Stimulated activated effector memory CD8-positive, alpha-beta T cell treated with anti-CD3 and anti-CD28 coated beads, Interleukin-12 subunit alpha, Interleukin-12 subunit beta, amount 100 ng/mL, for 72 hours (primary cell): Measurements from ENCODE around the gene NBAS.
A peak's percentile ranks its signal among the peaks of the same experiment; 100 is the strongest.

Experiments
- ATAC-seq: fragments of 150-1000 bp; cut with Tn5 transposase; 2 replicates; pipeline ENCODE4 v1.10.0; 2021
- DNase-seq, 2 donors: peaks; one replicate each; pipeline ENCODE4 v3.0.0; 2021 to 2022; ENCODE audit warnings: low spot score in 2 of 2
- H3K27ac Mint-ChIP-seq: one replicate; pipeline ENCODE4 v1.8.0; 2022; ENCODE audit warnings: mild to moderate bottlenecking, mixed read lengths
- H3K36me3 Mint-ChIP-seq: one replicate; pipeline ENCODE4 v1.8.0; 2022; ENCODE audit warnings: mild to moderate bottlenecking, mixed read lengths
- H3K4me1 Mint-ChIP-seq: one replicate; pipeline ENCODE4 v1.8.0; 2022; ENCODE audit warnings: mixed read lengths
- H3K4me3 Mint-ChIP-seq: one replicate; pipeline ENCODE4 v1.8.0; 2022; ENCODE audit warnings: mild to moderate bottlenecking, mixed read lengths
- H3K9me3 Mint-ChIP-seq: one replicate; pipeline ENCODE4 v1.8.0; 2022; ENCODE audit warnings: mixed read lengths

NBAS gene

GRCh38 chr2:15303874-15304273 lies 257.3 kb downstream of the NBAS start:
- H3K9me3 Mint-ChIP-seq: no peaks in the 10 kb centered on the region
- H3K4me3 Mint-ChIP-seq: no peak overlapping the region
- no peak for DNase-seq
- peaks cover 64% of the 10 kb centered on the region for H3K36me3 Mint-ChIP-seq
- no peak for ATAC-seq
- H3K4me1 Mint-ChIP-seq: peaks cover 7% of the 10 kb centered on the region
- H3K27ac Mint-ChIP-seq: no peak overlapping the region

GRCh38 chr2:15302154-15302553 lies 259.0 kb downstream of the NBAS start:
- Mint-ChIP-seq H3K4me3 (no peak overlapping the region), H3K9me3 (no peaks in the 10 kb centered on the region), H3K4me1 (peaks cover 7% of the 10 kb centered on the region), H3K36me3 (peaks cover 56% of the 10 kb centered on the region), H3K27ac (peak overlapping the region; percentile 7)
- DNase-seq (no peak), ATAC-seq (no peak)

GRCh38 chr2:15300624-15301573 lies 260.2 kb downstream of the NBAS start:
- H3K4me1 Mint-ChIP-seq: peaks cover 7% of the 10 kb centered on the region
- H3K36me3 Mint-ChIP-seq: peaks cover 55% of the 10 kb centered on the region
- no peak for ATAC-seq
- DNase-seq: no peak
- no peak overlapping the region for H3K4me3 Mint-ChIP-seq
- no peaks in the 10 kb centered on the region for H3K9me3 Mint-ChIP-seq
- H3K27ac Mint-ChIP-seq: peak overlapping the region; percentile 74

- no peak overlapping the region for H3K4me3 Mint-ChIP-seq
- H3K27ac Mint-ChIP-seq: peak overlapping the region; percentile 74
- no peak for DNase-seq
- no peaks in the 10 kb centered on the region for H3K9me3 Mint-ChIP-seq
- ATAC-seq: no peak
- peaks cover 50% of the 10 kb centered on the region for H3K36me3 Mint-ChIP-seq
- H3K4me1 Mint-ChIP-seq: peaks cover 7% of the 10 kb centered on the region
These were observed 261.1 kb downstream of the NBAS start for GRCh38 chr2:15299904-15300520.

- H3K4me1 Mint-ChIP-seq: peaks cover 7% of the 10 kb centered on the region
- no peaks in the 10 kb centered on the region for H3K9me3 Mint-ChIP-seq
- no peak overlapping the region for H3K4me3 Mint-ChIP-seq
- DNase-seq (no peak), ATAC-seq (no peak)
- H3K27ac Mint-ChIP-seq: no peak overlapping the region
- peaks cover 40% of the 10 kb centered on the region for H3K36me3 Mint-ChIP-seq
These were observed 262.4 kb downstream of the NBAS start for GRCh38 chr2:15298770-15299169.

- Mint-ChIP-seq H3K36me3 (peaks cover 38% of the 10 kb centered on the region), H3K9me3 (no peaks in the 10 kb centered on the region), H3K4me3 (no peak overlapping the region), H3K27ac (no peak overlapping the region), H3K4me1 (no peaks in the 10 kb centered on the region)
- no peak for ATAC-seq
- no peak for DNase-seq
These were observed 267.7 kb downstream of the NBAS start for GRCh38 chr2:15293262-15293937.

- Mint-ChIP-seq H3K36me3 (peaks cover 38% of the 10 kb centered on the region), H3K27ac (no peak overlapping the region), H3K4me3 (no peak overlapping the region), H3K9me3 (no peaks in the 10 kb centered on the region), H3K4me1 (no peaks in the 10 kb centered on the region)
- no peak for DNase-seq
- ATAC-seq: no peak
These were observed 273.5 kb downstream of the NBAS start for GRCh38 chr2:15287447-15288184.

- ATAC-seq (no peak), DNase-seq (no peak)
- Mint-ChIP-seq H3K9me3 (no peaks in the 10 kb centered on the region), H3K27ac (no peak overlapping the region), H3K4me3 (no peak overlapping the region), H3K36me3 (peaks cover 21% of the 10 kb centered on the region), H3K4me1 (no peaks in the 10 kb centered on the region)
These were observed 276.5 kb downstream of the NBAS start for GRCh38 chr2:15284614-15285013.

GRCh38 chr2:15281681-15282080 lies 279.5 kb downstream of the NBAS start:
- Mint-ChIP-seq H3K4me3 (no peak overlapping the region), H3K4me1 (no peaks in the 10 kb centered on the region), H3K9me3 (no peaks in the 10 kb centered on the region), H3K36me3 (peaks cover 9% of the 10 kb centered on the region), H3K27ac (no peak overlapping the region)
- no peak for DNase-seq
- no peak for ATAC-seq

- Mint-ChIP-seq H3K36me3 (peaks cover 14% of the 10 kb centered on the region), H3K4me3 (no peak overlapping the region), H3K27ac (no peak overlapping the region), H3K4me1 (no peaks in the 10 kb centered on the region), H3K9me3 (no peaks in the 10 kb centered on the region)
- ATAC-seq (no peak), DNase-seq (no peak)
These were observed 281.8 kb downstream of the NBAS start for GRCh38 chr2:15279201-15279876.

GRCh38 chr2:15278296-15278695 lies 282.8 kb downstream of the NBAS start:
- no peak overlapping the region for H3K27ac Mint-ChIP-seq
- H3K4me3 Mint-ChIP-seq: no peak overlapping the region
- ATAC-seq (no peak), DNase-seq (no peak)
- H3K36me3 Mint-ChIP-seq: peaks cover 25% of the 10 kb centered on the region
- no peaks in the 10 kb centered on the region for H3K4me1 Mint-ChIP-seq
- no peaks in the 10 kb centered on the region for H3K9me3 Mint-ChIP-seq

- DNase-seq (no peak), ATAC-seq (no peak)
- no peaks in the 10 kb centered on the region for H3K4me1 Mint-ChIP-seq
- no peak overlapping the region for H3K27ac Mint-ChIP-seq
- no peak overlapping the region for H3K4me3 Mint-ChIP-seq
- peaks cover 28% of the 10 kb centered on the region for H3K36me3 Mint-ChIP-seq
- no peaks in the 10 kb centered on the region for H3K9me3 Mint-ChIP-seq
These were observed 285.8 kb downstream of the NBAS start for GRCh38 chr2:15275346-15275745.

- no peaks in the 10 kb centered on the region for H3K9me3 Mint-ChIP-seq
- ATAC-seq (no peak), DNase-seq (no peak)
- H3K36me3 Mint-ChIP-seq: peaks cover 33% of the 10 kb centered on the region
- H3K4me1 Mint-ChIP-seq: no peaks in the 10 kb centered on the region
- H3K27ac Mint-ChIP-seq: peak overlapping the region; percentile 26
- H3K4me3 Mint-ChIP-seq: no peak overlapping the region
These were observed 287.7 kb downstream of the NBAS start for GRCh38 chr2:15273452-15273851.

- Mint-ChIP-seq H3K9me3 (no peaks in the 10 kb centered on the region), H3K4me3 (no peak overlapping the region), H3K4me1 (no peaks in the 10 kb centered on the region), H3K27ac (peak overlapping the region; percentile 26), H3K36me3 (peaks cover 33% of the 10 kb centered on the region)
- DNase-seq (no peak), ATAC-seq (no peak)
These were observed 288.2 kb downstream of the NBAS start for GRCh38 chr2:15272942-15273341.
